Measurements from ENCODE around the gene SULT1A3. TPM values are rescaled to one million over a fixed set of nuclear protein-coding genes. Genes with fewer than 3 reads are reported as not detected.

SULT1A3 gene
- total and polyA plus RNA-seq, 2 donors (not counting 1 experiment from before 2014, with no cell fraction given): 33.2 to 36.8 TPM

DNA sequence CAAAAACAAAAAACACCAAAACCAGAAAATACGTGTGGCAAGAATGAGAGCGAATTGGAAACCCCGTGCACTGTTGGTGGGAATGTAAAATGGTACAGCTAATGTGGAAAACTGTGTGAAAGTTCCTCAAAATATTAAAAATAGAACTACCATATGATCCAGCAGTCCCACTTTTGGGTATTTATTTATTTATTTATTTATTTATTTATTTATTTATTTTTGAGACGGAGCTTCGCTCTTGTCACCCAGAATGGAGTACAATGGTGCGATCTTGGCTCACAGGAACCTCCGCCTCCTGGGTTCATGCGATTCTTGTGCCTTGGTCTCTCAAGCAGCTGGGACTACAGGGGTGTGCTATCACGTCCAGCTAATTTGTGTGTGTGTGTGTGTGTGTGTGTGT is 46.5 kb upstream of the SULT1A3 start:
- Mint-ChIP-seq H3K27ac (no peak overlapping the region), H3K4me3 (no peak overlapping the region), H3K9me3 (ENCODE audit: insufficient read depth) (peaks cover 3% of the 10 kb centered on the region), H3K27me3 (no peaks in the 10 kb centered on the region), H3K4me1 (peaks cover 6% of the 10 kb centered on the region)
- ATAC-seq (ENCODE audit: low read depth) (no peak), DNase-seq (no peak)
- no peaks in the 10 kb centered on the region for H3K79me2 ChIP-seq (ENCODE audit: control insufficient read depth, insufficient read depth, low read length)
- H3K9ac ChIP-seq (ENCODE audit: low read length): no peak overlapping the region
- H3K36me3 ChIP-seq (replicated peaks in 1 of 2; ENCODE audit: control extremely low read depth in 1 of 2, control insufficient read depth in 1 of 2, extremely low read depth in 1 of 2, insufficient read depth in 2 of 2, low read length in 1 of 2): no peaks in the 10 kb centered on the region
- ChIA-PET POLR2A (interaction anchor here (0.6 kb wide), 1 partner anchor 32 kb away, joined by 8 read pairs; no protein-coding TSS in a partner anchor), CTCF (interaction anchor here (0.7 to 1.7 kb wide), 2 partner anchors 9 to 49 kb away, joined by 3 to 6 read pairs; no protein-coding TSS in a partner anchor)
- 98% methylated on average over 6 of the region's 9 CpGs for WGBS (ENCODE audit: insufficient coverage)
- H3K27ac ChIP-seq (ENCODE audit: low read length in 2 of 2): no peak overlapping the region
- H3K27me3 ChIP-seq (replicated peaks in 1 of 4; ENCODE audit: control extremely low read depth in 1 of 4, control insufficient read depth in 3 of 4, insufficient read depth in 4 of 4, low read length in 3 of 4): no peaks in the 10 kb centered on the region
- H4K20me1 ChIP-seq (ENCODE audit: control insufficient read depth, insufficient read depth, low read length, poor library complexity, severe bottlenecking): no peaks in the 10 kb centered on the region
- H3K4me3 ChIP-seq (ENCODE audit: control extremely low read depth in 1 of 5, extremely low read depth in 1 of 5, insufficient read depth in 1 of 5, low read depth in 2 of 5, low read length in 4 of 5): no peak overlapping the region
- H3K4me1 ChIP-seq (ENCODE audit: control insufficient read depth in 2 of 2, insufficient read depth in 2 of 2, low read length in 2 of 2): no peaks in the 10 kb centered on the region
- H3K4me2 ChIP-seq (replicated peaks; ENCODE audit: low read depth, low read length, poor library complexity, severe bottlenecking): no peak overlapping the region
- TF ChIP-seq, protein P1, sequence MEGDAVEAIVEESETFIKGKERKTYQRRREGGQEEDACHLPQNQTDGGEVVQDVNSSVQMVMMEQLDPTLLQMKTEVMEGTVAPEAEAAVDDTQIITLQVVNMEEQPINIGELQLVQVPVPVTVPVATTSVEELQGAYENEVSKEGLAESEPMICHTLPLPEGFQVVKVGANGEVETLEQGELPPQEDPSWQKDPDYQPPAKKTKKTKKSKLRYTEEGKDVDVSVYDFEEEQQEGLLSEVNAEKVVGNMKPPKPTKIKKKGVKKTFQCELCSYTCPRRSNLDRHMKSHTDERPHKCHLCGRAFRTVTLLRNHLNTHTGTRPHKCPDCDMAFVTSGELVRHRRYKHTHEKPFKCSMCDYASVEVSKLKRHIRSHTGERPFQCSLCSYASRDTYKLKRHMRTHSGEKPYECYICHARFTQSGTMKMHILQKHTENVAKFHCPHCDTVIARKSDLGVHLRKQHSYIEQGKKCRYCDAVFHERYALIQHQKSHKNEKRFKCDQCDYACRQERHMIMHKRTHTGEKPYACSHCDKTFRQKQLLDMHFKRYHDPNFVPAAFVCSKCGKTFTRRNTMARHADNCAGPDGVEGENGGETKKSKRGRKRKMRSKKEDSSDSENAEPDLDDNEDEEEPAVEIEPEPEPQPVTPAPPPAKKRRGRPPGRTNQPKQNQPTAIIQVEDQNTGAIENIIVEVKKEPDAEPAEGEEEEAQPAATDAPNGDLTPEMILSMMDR (IDR thresholded peaks at IDR 0.05): no peak
- TF ChIP-seq EZH2 (IDR thresholded peaks at IDR 0.05; ENCODE audit: borderline replicate concordance, insufficient read depth, low read depth, low read length, poor library complexity, severe bottlenecking): no peak
- peaks cover 3 to 15% (median 7%) of the 10 kb centered on the region in 3 donors for H3K9me3 ChIP-seq (ENCODE audit: control extremely low read depth in 1 of 3, control insufficient read depth in 2 of 3, insufficient read depth in 1 of 3, low read length in 2 of 3)
- no peak overlapping the region for H2AFZ ChIP-seq (ENCODE audit: insufficient read depth, low read depth, low read length, poor library complexity, severe bottlenecking)
- intact Hi-C loops (cut with micrococcal nuclease): no loop called here

DNA sequence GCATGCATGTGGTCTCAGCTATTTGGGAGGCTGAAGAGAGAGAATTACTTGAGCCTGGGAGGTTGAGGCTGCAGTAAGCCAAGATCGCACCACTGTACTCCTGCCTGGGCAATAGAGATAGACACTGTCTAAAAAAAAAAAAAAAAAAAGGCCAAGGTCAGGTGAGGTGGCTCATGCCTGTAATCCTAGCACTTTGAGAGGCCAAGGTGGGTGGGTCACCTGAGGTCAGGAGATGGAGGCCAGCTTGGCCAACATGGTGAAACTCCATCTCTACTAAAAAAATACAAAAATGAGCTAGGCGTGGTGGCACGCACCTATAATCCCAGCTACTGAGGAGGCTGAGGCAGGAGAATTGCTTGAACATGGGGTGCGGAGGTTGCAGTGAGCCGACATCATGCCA is 43.9 kb upstream of the SULT1A3 start:
- ChIA-PET CTCF (no interaction called here), POLR2A (no interaction called here)
- ATAC-seq (ENCODE audit: low read depth) (no peak), DNase-seq (no peak)
- no peaks in the 10 kb centered on the region for H3K79me2 ChIP-seq (ENCODE audit: control insufficient read depth, insufficient read depth, low read length)
- no peak overlapping the region for H3K27ac ChIP-seq (ENCODE audit: low read length in 2 of 2)
- Mint-ChIP-seq H3K27me3 (no peaks in the 10 kb centered on the region), H3K9me3 (ENCODE audit: insufficient read depth) (no peaks in the 10 kb centered on the region), H3K4me3 (no peak overlapping the region), H3K4me1 (peaks cover 6% of the 10 kb centered on the region), H3K27ac (no peak overlapping the region)
- intact Hi-C loops (cut with micrococcal nuclease): no loop called here
- H4K20me1 ChIP-seq (ENCODE audit: control insufficient read depth, insufficient read depth, low read length, poor library complexity, severe bottlenecking): no peaks in the 10 kb centered on the region
- no peak for TF ChIP-seq EZH2 (IDR thresholded peaks at IDR 0.05; ENCODE audit: borderline replicate concordance, insufficient read depth, low read depth, low read length, poor library complexity, severe bottlenecking)
- TF ChIP-seq, protein P1 (IDR thresholded peaks at IDR 0.05): no peak
- no peak overlapping the region for H3K4me3 ChIP-seq (ENCODE audit: control extremely low read depth in 1 of 5, extremely low read depth in 1 of 5, insufficient read depth in 1 of 5, low read depth in 2 of 5, low read length in 4 of 5)
- peaks cover 0 to 3% (median 0%) of the 10 kb centered on the region in 3 donors for H3K9me3 ChIP-seq (ENCODE audit: control extremely low read depth in 1 of 3, control insufficient read depth in 2 of 3, insufficient read depth in 1 of 3, low read length in 2 of 3)
- no peaks in the 10 kb centered on the region for H3K4me1 ChIP-seq (ENCODE audit: control insufficient read depth in 2 of 2, insufficient read depth in 2 of 2, low read length in 2 of 2)
- no peaks in the 10 kb centered on the region for H3K27me3 ChIP-seq (replicated peaks in 1 of 4; ENCODE audit: control extremely low read depth in 1 of 4, control insufficient read depth in 3 of 4, insufficient read depth in 4 of 4, low read length in 3 of 4)
- WGBS (ENCODE audit: insufficient coverage): 97% methylated on average over 4 of the region's 5 CpGs
- no peak overlapping the region for H3K9ac ChIP-seq (ENCODE audit: low read length)
- no peak overlapping the region for H3K4me2 ChIP-seq (replicated peaks; ENCODE audit: low read depth, low read length, poor library complexity, severe bottlenecking)
- no peaks in the 10 kb centered on the region for H3K36me3 ChIP-seq (replicated peaks in 1 of 2; ENCODE audit: control extremely low read depth in 1 of 2, control insufficient read depth in 1 of 2, extremely low read depth in 1 of 2, insufficient read depth in 2 of 2, low read length in 1 of 2)
- no peak overlapping the region for H2AFZ ChIP-seq (ENCODE audit: insufficient read depth, low read depth, low read length, poor library complexity, severe bottlenecking)
